Endodermal cell (in vitro differentiated cells): ENCODE data around the gene CD59. TPM values are rescaled to one million over a fixed set of nuclear protein-coding genes. Genes with fewer than 3 reads are reported as not detected.
"Not testable (repeated sequence)": the region's sequence is repeated elsewhere in the genome, so short reads cannot be mapped to it uniquely, and the experiment has no call there.

Source experiments
- DNase-seq: peaks from one replicate; pipeline ENCODE4 v3.0.0-alpha.2; 2017
- H3K27ac ChIP-seq: 2 replicates; pipeline ENCODE4 v1.5.1; 2013; ENCODE audit warnings: mild to moderate bottlenecking, low read depth, low read length, moderate library complexity
- H3K27me3 ChIP-seq: 2 replicates; pipeline ENCODE4 v1.6.1; 2013; ENCODE audit warnings: mild to moderate bottlenecking, low read length, moderate library complexity; ENCODE audit not compliant: insufficient read depth, control insufficient read depth, poor library complexity, severe bottlenecking
- H3K36me3 ChIP-seq: 2 replicates; pipeline ENCODE4 v1.7.0; 2013; ENCODE audit warnings: mild to moderate bottlenecking, low read length, moderate library complexity; ENCODE audit not compliant: control insufficient read depth, insufficient read depth
- H3K4me1 ChIP-seq: one replicate; pipeline ENCODE4 v1.7.0; 2013; ENCODE audit warnings: low read length; ENCODE audit not compliant: control insufficient read depth, insufficient read depth
- H3K4me3 ChIP-seq: 2 replicates; pipeline ENCODE4 v1.5.1; 2013; ENCODE audit warnings: mild to moderate bottlenecking, low read length, moderate library complexity
- H3K9ac ChIP-seq: 2 replicates; pipeline ENCODE4 v1.6.1; 2013; ENCODE audit warnings: mild to moderate bottlenecking, low read length, moderate library complexity; ENCODE audit not compliant: poor library complexity, severe bottlenecking; ENCODE audit errors: extremely low read depth
- H3K9me3 ChIP-seq: 2 replicates; pipeline ENCODE4 v1.6.1; 2013; ENCODE audit warnings: mild to moderate bottlenecking, low read length, moderate library complexity; ENCODE audit not compliant: control insufficient read depth
- H3K27ac Mint-ChIP-seq: 2 replicates; pipeline ENCODE4 v1.8.0; 2020; ENCODE audit warnings: mixed read lengths
- H3K27me3 Mint-ChIP-seq: 2 replicates; pipeline ENCODE4 v1.8.0; 2021; ENCODE audit warnings: mild to moderate bottlenecking, mixed read lengths; ENCODE audit not compliant: insufficient read depth
- H3K36me3 Mint-ChIP-seq: 2 replicates; pipeline ENCODE4 v1.8.0; 2020; ENCODE audit warnings: low read depth, mixed read lengths
- H3K4me1 Mint-ChIP-seq: 2 replicates; pipeline ENCODE4 v1.8.0; 2020; ENCODE audit warnings: mixed read lengths
- H3K4me3 Mint-ChIP-seq: 2 replicates; pipeline ENCODE4 v1.8.0; 2020; ENCODE audit warnings: mild to moderate bottlenecking, moderate library complexity, mixed read lengths
- H3K9me3 Mint-ChIP-seq: 2 replicates; pipeline ENCODE4 v1.8.0; 2020; ENCODE audit warnings: mild to moderate bottlenecking, mixed read lengths
- WGBS, 2 experiments: methylation state at CpG; one replicate each; pipeline versions ENCODE4 v1.1.5 to v1.1.7; 2013; ENCODE audit warnings: missing lambda C conversion rate in 2 of 2, mixed read lengths in 1 of 2; ENCODE audit not compliant: insufficient coverage in 1 of 2, insufficient read length in 1 of 2; 5-methylcytosine and 5-hydroxymethylcytosine counted together
- total RNA-seq, 2 donors: library from RNA; stranded (reverse); fragmentation: NEBNext Ultra II Directional in 1 of 2; extraction: Animal tissue kit (Norgen Biotek cat#: 25700) in 1 of 2; gene quantifications; 2 replicates in 1 of 2; 3 replicates in 1 of 2; pipeline ENCODE4 v1.2.1, GENCODE V29; 2021
- TF ChIP-seq, protein P1 (sequence below): fragments of 200-600 bp; sonication (generic); conservative IDR thresholded peaks from 2 replicates; pipeline ENCODE4 v1.5.0; 2021; ENCODE audit warnings: antibody characterized with exemption, mild to moderate bottlenecking

Gene CD59
- total RNA-seq, 2 donors from 2014 or later: 111 to 142 TPM

DNA sequence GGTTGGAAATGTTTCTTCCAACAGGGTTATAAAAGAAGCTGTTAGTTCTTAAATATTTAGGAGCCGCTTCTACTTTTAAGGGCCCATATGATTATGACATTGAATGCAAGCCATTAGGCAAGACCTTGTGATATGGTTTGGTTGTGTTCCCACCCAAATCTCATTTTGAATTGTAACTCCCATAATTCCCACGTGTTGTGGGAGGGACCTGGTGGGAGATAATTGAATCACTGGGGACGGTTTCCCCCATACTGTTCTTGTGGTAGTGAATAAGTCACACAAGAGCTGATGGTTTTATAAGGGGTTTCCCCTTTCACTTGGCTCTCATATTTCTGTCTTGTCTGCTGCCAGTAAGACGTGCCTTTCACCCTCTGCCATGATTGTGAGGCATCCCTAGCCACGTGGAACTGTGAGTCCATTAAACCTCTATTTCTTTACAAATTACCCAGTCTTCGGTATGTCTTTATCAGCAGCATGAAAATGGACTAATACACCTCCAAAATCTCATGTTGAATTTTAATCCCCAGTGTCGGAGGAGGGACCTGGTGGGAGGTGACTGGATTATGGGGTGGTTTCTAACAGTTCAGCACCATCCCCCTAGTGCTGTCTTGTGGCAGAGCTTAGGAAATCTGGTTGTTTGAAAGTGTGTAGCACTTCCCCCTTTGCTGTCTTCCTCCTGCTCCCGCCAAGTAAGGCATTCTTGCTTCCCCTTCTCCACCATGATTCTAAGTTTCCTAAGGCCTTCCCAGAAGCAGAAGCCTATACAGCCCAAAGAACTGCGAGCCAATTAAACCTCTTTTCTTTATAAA is 4.3 kb downstream of the CD59 start:
- H3K27ac Mint-ChIP-seq: no peak overlapping the region
- Histone ChIP-seq H3K9me3 (no peaks in the 10 kb centered on the region), H3K4me1 (peaks cover 8% of the 10 kb centered on the region), H3K36me3 (peaks cover 13% of the 10 kb centered on the region), H3K9ac (no peak overlapping the region), H3K27me3 (no peaks in the 10 kb centered on the region), H3K27ac (no peak overlapping the region), H3K4me3 (no peak overlapping the region)
- WGBS, 2 experiments: 93 to 94% methylated on average over 4 to 9 of the region's 9 CpGs
- peaks cover 20% of the 10 kb centered on the region for H3K4me1 Mint-ChIP-seq
- no peak for DNase-seq
- TF ChIP-seq, protein P1, sequence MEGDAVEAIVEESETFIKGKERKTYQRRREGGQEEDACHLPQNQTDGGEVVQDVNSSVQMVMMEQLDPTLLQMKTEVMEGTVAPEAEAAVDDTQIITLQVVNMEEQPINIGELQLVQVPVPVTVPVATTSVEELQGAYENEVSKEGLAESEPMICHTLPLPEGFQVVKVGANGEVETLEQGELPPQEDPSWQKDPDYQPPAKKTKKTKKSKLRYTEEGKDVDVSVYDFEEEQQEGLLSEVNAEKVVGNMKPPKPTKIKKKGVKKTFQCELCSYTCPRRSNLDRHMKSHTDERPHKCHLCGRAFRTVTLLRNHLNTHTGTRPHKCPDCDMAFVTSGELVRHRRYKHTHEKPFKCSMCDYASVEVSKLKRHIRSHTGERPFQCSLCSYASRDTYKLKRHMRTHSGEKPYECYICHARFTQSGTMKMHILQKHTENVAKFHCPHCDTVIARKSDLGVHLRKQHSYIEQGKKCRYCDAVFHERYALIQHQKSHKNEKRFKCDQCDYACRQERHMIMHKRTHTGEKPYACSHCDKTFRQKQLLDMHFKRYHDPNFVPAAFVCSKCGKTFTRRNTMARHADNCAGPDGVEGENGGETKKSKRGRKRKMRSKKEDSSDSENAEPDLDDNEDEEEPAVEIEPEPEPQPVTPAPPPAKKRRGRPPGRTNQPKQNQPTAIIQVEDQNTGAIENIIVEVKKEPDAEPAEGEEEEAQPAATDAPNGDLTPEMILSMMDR: no peak
- peaks cover 9% of the 10 kb centered on the region for H3K9me3 Mint-ChIP-seq
- H3K27me3 Mint-ChIP-seq: no peaks in the 10 kb centered on the region
- H3K36me3 Mint-ChIP-seq: peaks cover 16% of the 10 kb centered on the region
- H3K4me3 Mint-ChIP-seq: no peak overlapping the region

DNA sequence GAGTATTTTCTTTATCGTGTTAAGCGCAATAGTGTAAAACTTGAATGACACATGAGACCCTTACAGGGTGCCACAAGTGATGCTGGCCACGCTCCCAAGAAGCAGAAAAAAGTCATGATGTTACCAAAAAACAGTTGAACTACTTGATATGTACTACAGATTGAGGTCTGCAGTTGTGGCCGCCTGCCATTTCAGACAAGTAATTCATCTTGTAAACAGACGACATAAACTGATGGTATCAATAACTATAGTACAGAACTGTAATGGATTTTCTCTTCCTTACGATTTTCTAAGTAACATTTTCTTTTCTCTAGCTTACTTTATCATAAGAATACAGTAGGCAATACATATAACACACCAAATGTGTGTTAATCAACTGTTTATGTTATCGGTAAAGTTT is 5.5 kb downstream of the CD59 start:
- Mint-ChIP-seq H3K9me3 (peaks cover 9% of the 10 kb centered on the region), H3K27ac (no peak overlapping the region), H3K4me1 (peaks cover 19% of the 10 kb centered on the region), H3K4me3 (no peak overlapping the region), H3K36me3 (peaks cover 16% of the 10 kb centered on the region), H3K27me3 (no peaks in the 10 kb centered on the region)
- peaks cover 4% of the 10 kb centered on the region for H3K4me1 ChIP-seq
- TF ChIP-seq, protein P1: no peak
- no peak overlapping the region for H3K27ac ChIP-seq
- peaks cover 13% of the 10 kb centered on the region for H3K36me3 ChIP-seq
- WGBS, 2 experiments: 97 to 100% methylated on average over 5 to 7 of the region's 7 CpGs
- H3K9ac ChIP-seq: no peak overlapping the region
- no peak overlapping the region for H3K4me3 ChIP-seq
- no peaks in the 10 kb centered on the region for H3K9me3 ChIP-seq
- no peak for DNase-seq
- H3K27me3 ChIP-seq: no peaks in the 10 kb centered on the region

DNA sequence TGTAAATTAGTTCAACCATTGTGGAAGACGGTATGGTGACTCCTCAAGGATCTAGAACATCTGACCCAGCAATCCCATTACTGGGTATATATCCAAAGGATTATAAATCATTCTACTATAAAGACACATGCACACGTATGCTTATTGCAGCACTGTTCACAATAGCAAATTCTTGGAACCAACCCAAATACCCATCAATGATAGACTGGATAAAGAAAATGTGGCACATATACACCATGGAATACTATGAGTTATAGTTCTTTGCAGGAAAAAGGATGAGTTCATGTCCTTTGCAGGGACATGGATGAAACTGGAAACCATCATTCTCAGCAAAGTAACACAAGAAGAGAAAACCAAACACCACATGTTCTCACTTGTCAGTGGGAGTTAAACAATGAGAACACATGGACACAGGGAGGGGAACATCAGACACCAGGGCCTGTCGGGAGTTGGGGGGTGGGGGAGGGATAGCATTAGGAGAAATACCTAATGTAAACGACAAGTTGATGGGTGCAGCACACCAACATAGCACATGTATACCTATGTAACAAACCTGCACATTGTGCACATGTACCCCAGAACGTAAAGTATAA is 7.1 kb downstream of the CD59 start:
- H3K27ac Mint-ChIP-seq: not testable (repeated sequence)

DNA sequence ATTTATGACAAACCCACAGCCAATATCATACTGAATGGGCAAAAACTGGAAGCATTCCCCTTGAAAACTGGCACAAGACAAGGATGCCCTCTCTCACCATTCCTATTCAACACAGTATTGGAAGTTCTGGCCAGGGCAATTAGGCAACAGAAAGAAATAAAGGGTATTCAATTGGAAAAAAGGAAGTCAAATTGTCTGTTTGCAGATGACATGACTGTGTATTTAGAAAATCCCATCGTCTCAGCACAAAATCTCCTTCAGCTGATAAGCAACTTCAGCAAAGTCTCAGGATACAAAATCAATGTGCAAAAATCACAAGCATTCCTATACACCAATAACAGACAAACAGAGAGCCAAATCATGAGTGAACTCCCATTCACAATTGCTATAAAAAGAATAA is 8.7 kb downstream of the CD59 start:
- H3K27me3 ChIP-seq, H3K36me3 ChIP-seq, H3K4me3 Mint-ChIP-seq, H3K27ac Mint-ChIP-seq, DNase-seq, H3K4me3 ChIP-seq, H3K27me3 Mint-ChIP-seq, H3K9me3 ChIP-seq, H3K4me1 ChIP-seq, H3K9me3 Mint-ChIP-seq, H3K36me3 Mint-ChIP-seq, H3K27ac ChIP-seq, H3K9ac ChIP-seq: not testable (repeated sequence)
- WGBS, 2 experiments: 100% methylated on average over 1 of the region's 1 CpG; no CpG with 5 or more reads in 1 of the 2 experiments
- H3K4me1 Mint-ChIP-seq: peaks cover 24% of the 10 kb centered on the region

More for the DNA sequence above, 7.1 kb downstream of the CD59 start:
- H3K4me3 Mint-ChIP-seq, H3K27ac ChIP-seq, H3K4me1 ChIP-seq, H3K27me3 Mint-ChIP-seq, DNase-seq, H3K4me3 ChIP-seq, H3K9me3 Mint-ChIP-seq, H3K9me3 ChIP-seq, H3K27me3 ChIP-seq, H3K9ac ChIP-seq: not testable (repeated sequence)
- H3K4me1 Mint-ChIP-seq: peaks cover 15% of the 10 kb centered on the region
- 69 to 86% methylated on average over 2 to 4 of the region's 5 CpGs for WGBS, 2 experiments
- peaks cover 16% of the 10 kb centered on the region for H3K36me3 Mint-ChIP-seq
- H3K36me3 ChIP-seq: peaks cover 13% of the 10 kb centered on the region
